H9 (cell line): ENCODE measurements around the gene CFAP46. TPM values are rescaled to one million over a fixed set of nuclear protein-coding genes. Genes with fewer than 3 reads are reported as not detected.

Experiments used
- DNase-seq: peaks from one replicate; pipeline ENCODE4 v3.0.0-alpha.2; 2017
- H2AFZ ChIP-seq: one replicate; pipeline ENCODE4 v1.6.1; 2013; ENCODE audit warnings: mild to moderate bottlenecking, low read length, control low read depth, moderate library complexity
- H2AK5ac ChIP-seq: 2 replicates; pipeline ENCODE4 v1.6.1; 2013; ENCODE audit warnings: low read length, control low read depth, mixed read lengths; ENCODE audit not compliant: insufficient read length
- H2BK120ac ChIP-seq: one replicate; pipeline ENCODE4 v1.6.1; 2013; ENCODE audit warnings: low read depth, mild to moderate bottlenecking, low read length, control low read depth, inconsistent platforms; ENCODE audit not compliant: poor library complexity, severe bottlenecking
- H2BK12ac ChIP-seq: 2 replicates; pipeline ENCODE4 v1.6.1; 2013; ENCODE audit warnings: low read length, control low read depth, mixed read lengths, low read depth; ENCODE audit not compliant: insufficient read length
- H2BK15ac ChIP-seq: 2 replicates; pipeline ENCODE4 v1.6.1; 2013; ENCODE audit warnings: low read depth, low read length, control low read depth
- H2BK20ac ChIP-seq: one replicate; pipeline ENCODE4 v1.6.1; 2013; ENCODE audit warnings: low read depth, mild to moderate bottlenecking, low read length, control low read depth, inconsistent platforms; ENCODE audit not compliant: poor library complexity, severe bottlenecking
- H2BK5ac ChIP-seq: 2 replicates; pipeline ENCODE4 v1.6.1; 2013; ENCODE audit warnings: low read length, control low read depth, mixed read lengths; ENCODE audit not compliant: insufficient read length
- H3K14ac ChIP-seq: 2 replicates; pipeline ENCODE4 v1.6.1; 2013; ENCODE audit warnings: low read length, control low read depth; ENCODE audit not compliant: insufficient read depth
- H3K18ac ChIP-seq: 2 replicates; pipeline ENCODE4 v1.6.1; 2013; ENCODE audit warnings: low read depth, mild to moderate bottlenecking, mixed read lengths, low read length, control low read depth; ENCODE audit not compliant: insufficient read length
- H3K23ac ChIP-seq: 2 replicates; pipeline ENCODE4 v1.6.1; 2013; ENCODE audit warnings: low read length, control low read depth, mixed read lengths, low read depth; ENCODE audit not compliant: insufficient read length
- H3K23me2 ChIP-seq: 2 replicates; pipeline ENCODE4 v1.6.1; 2013; ENCODE audit warnings: low read depth, mild to moderate bottlenecking, mixed read lengths, low read length, control low read depth; ENCODE audit not compliant: insufficient read length, poor library complexity, severe bottlenecking
- H3K27ac ChIP-seq: 2 replicates; pipeline ENCODE4 v1.5.1; 2013; ENCODE audit warnings: low read length, control low read depth, mixed read lengths, low read depth; ENCODE audit not compliant: insufficient read length
- H3K27me3 ChIP-seq: 2 replicates; pipeline ENCODE4 v1.6.1; 2013; ENCODE audit warnings: low read length, control low read depth, inconsistent platforms; ENCODE audit not compliant: insufficient read depth
- H3K4ac ChIP-seq: 2 replicates; pipeline ENCODE4 v1.6.1; 2013; ENCODE audit warnings: low read depth, mild to moderate bottlenecking, control low read depth, inconsistent platforms, low read length, moderate library complexity
- H3K4me1 ChIP-seq: 2 replicates; pipeline ENCODE4 v1.6.1; 2013; ENCODE audit warnings: low read length, control low read depth, inconsistent platforms; ENCODE audit not compliant: insufficient read depth
- H3K4me2 ChIP-seq: 2 replicates; pipeline ENCODE4 v1.6.1; 2013; ENCODE audit warnings: low read length, control low read depth, mixed read lengths; ENCODE audit not compliant: insufficient read length, insufficient read depth
- H3K56ac ChIP-seq: 2 replicates; pipeline ENCODE4 v1.6.1; 2013; ENCODE audit warnings: low read depth, mild to moderate bottlenecking, mixed read lengths, low read length, control low read depth; ENCODE audit not compliant: insufficient read length
- H3K79me1 ChIP-seq: 2 replicates; pipeline ENCODE4 v1.6.1; 2013; ENCODE audit warnings: low read depth, mild to moderate bottlenecking, moderate library complexity, low read length, control low read depth, inconsistent platforms; ENCODE audit not compliant: insufficient read depth, poor library complexity, severe bottlenecking
- H3K79me2 ChIP-seq: 2 replicates; pipeline ENCODE4 v1.6.1; 2013; ENCODE audit warnings: low read length, control low read depth, inconsistent platforms; ENCODE audit not compliant: insufficient read depth
- H3K9ac ChIP-seq: 2 replicates; pipeline ENCODE4 v1.6.1; 2013; ENCODE audit warnings: low read length, control low read depth, mixed read lengths; ENCODE audit not compliant: insufficient read length; ENCODE audit errors: extremely low read depth
- H3K9me3 ChIP-seq: one replicate; pipeline ENCODE4 v1.6.1; 2013; ENCODE audit warnings: low read depth, low read length, inconsistent platforms; ENCODE audit not compliant: control insufficient read depth
- H3T11ph ChIP-seq: one replicate; pipeline ENCODE4 v1.6.1; 2013; ENCODE audit warnings: mild to moderate bottlenecking, low read length, control low read depth, inconsistent platforms
- H4K20me1 ChIP-seq: one replicate; pipeline ENCODE4 v1.6.1; 2013; ENCODE audit not compliant: control insufficient read depth, insufficient read length, insufficient read depth
- H4K5ac ChIP-seq: 2 replicates; pipeline ENCODE4 v1.6.1; 2013; ENCODE audit warnings: low read depth, mild to moderate bottlenecking, mixed read lengths, low read length, control low read depth; ENCODE audit not compliant: insufficient read length
- H4K8ac ChIP-seq: replicated peaks from 2 replicates; pipeline ENCODE4 v1.6.1; 2013; ENCODE audit warnings: low read length, control low read depth, mixed read lengths, low read depth; ENCODE audit not compliant: insufficient read length
- H4K91ac ChIP-seq: 2 replicates; pipeline ENCODE4 v1.6.1; 2013; ENCODE audit warnings: low read depth, mild to moderate bottlenecking, moderate library complexity, mixed read lengths, low read length, control low read depth; ENCODE audit not compliant: insufficient read length
- H3K27ac Mint-ChIP-seq, 3 experiments: 2 replicates in 2 of 3; 3 replicates in 1 of 3; pipeline ENCODE4 v1.8.0; 2020 to 2021; ENCODE audit warnings: mixed read lengths in 3 of 3, mild to moderate bottlenecking in 1 of 3, moderate library complexity in 1 of 3
- H3K27me3 Mint-ChIP-seq: 2 replicates; pipeline ENCODE4 v1.8.0; 2021; ENCODE audit warnings: low read depth, mild to moderate bottlenecking, moderate library complexity, mixed read lengths
- H3K36me3 Mint-ChIP-seq, 3 experiments: 2 replicates in 2 of 3; 3 replicates in 1 of 3; pipeline ENCODE4 v1.8.0; 2020 to 2021; ENCODE audit warnings: low read depth in 3 of 3, mixed read lengths in 3 of 3; ENCODE audit not compliant: insufficient read depth in 1 of 3
- H3K4me1 Mint-ChIP-seq, 2 experiments: 2 replicates each; pipeline ENCODE4 v1.8.0; 2020; ENCODE audit warnings: mixed read lengths in 2 of 2
- H3K4me3 Mint-ChIP-seq, 2 experiments: 2 replicates in 1 of 2; 3 replicates in 1 of 2; pipeline ENCODE4 v1.8.0; 2020 to 2021; ENCODE audit warnings: mild to moderate bottlenecking in 2 of 2, mixed read lengths in 2 of 2, moderate library complexity in 1 of 2
- H3K9me3 Mint-ChIP-seq, 2 experiments: 2 replicates in 1 of 2; 3 replicates in 1 of 2; pipeline ENCODE4 v1.8.0; 2020; ENCODE audit warnings: mild to moderate bottlenecking in 2 of 2, mixed read lengths in 2 of 2, moderate library complexity in 1 of 2
- CTCF ChIP-seq: fragments of 200-600 bp; sonication (generic); conservative IDR thresholded peaks from 3 replicates; pipeline ENCODE4 v1.8.0; 2021; ENCODE audit warnings: antibody characterized with exemption, mild to moderate bottlenecking
- WGBS: extraction: QIAGEN DNeasy Blood & Tissue Kit; methylation state at CpG from one replicate; pipeline ENCODE4 v1.1.7; 2013; ENCODE audit warnings: missing lambda C conversion rate, low lambda C conversion rate, mixed read lengths; ENCODE audit not compliant: insufficient read length; ENCODE audit errors: extremely low coverage; 5-methylcytosine and 5-hydroxymethylcytosine counted together
- total RNA-seq: library from RNA; stranded (reverse); gene quantifications from 2 replicates; pipeline ENCODE4 v1.2.1, GENCODE V29; 2021

CFAP46 gene
- total RNA-seq, 1 experiment from 2014 or later, result 3.1 TPM

- no peak overlapping the region for H3K56ac ChIP-seq
- no peak overlapping the region for H3K27ac ChIP-seq
- H2BK120ac ChIP-seq, result no peak overlapping the region
- TF ChIP-seq CTCF, result no peak
- H3K4me2 ChIP-seq, result no peak overlapping the region
- H4K91ac ChIP-seq, result no peak overlapping the region
- H4K20me1 ChIP-seq, result peaks cover 2% of the 10 kb centered on the region
- Mint-ChIP-seq H3K9me3 (peaks cover 10 to 18% of the 10 kb centered on the region in 2 experiments; a peak in 4 of 5 replicates), H3K27ac (no peak overlapping the region), H3K4me1 (no peaks in the 10 kb centered on the region), H3K4me3 (no peak overlapping the region), H3K36me3 (peaks cover 16 to 29% (median 21%) of the 10 kb centered on the region in 3 experiments), H3K27me3 (peaks cover 2% of the 10 kb centered on the region; the same call in 1 of the 2 replicates)
- H2AFZ ChIP-seq, result no peak overlapping the region
- no peak for DNase-seq
- no peak overlapping the region for H3K18ac ChIP-seq
- no peak overlapping the region for H2BK20ac ChIP-seq
- no peak overlapping the region for H2BK15ac ChIP-seq
- H3K4me1 ChIP-seq, result no peaks in the 10 kb centered on the region
- no peak overlapping the region for H3K4ac ChIP-seq
- no peaks in the 10 kb centered on the region for H3K27me3 ChIP-seq
- H3K79me2 ChIP-seq, result no peaks in the 10 kb centered on the region
- H3K23ac ChIP-seq, result no peak overlapping the region
- H3K23me2 ChIP-seq, result no peaks in the 10 kb centered on the region
- H2BK12ac ChIP-seq, result no peak overlapping the region
- no peak overlapping the region for H4K5ac ChIP-seq
- no peak overlapping the region for H2AK5ac ChIP-seq
- H3K14ac ChIP-seq, result no peak overlapping the region
- WGBS, result no CpG with 5 or more reads among the region's 6 CpGs
- no peak overlapping the region for H4K8ac ChIP-seq
- H2BK5ac ChIP-seq, result no peak overlapping the region
- H3K9me3 ChIP-seq, result no peaks in the 10 kb centered on the region
- H3K79me1 ChIP-seq, result no peaks in the 10 kb centered on the region
- H3K9ac ChIP-seq, result no peak overlapping the region
- H3T11ph ChIP-seq, result no peak overlapping the region
Measured at GRCh38 chr10:132762267-132762666, 180.1 kb downstream of the CFAP46 start.
